SIG-M5 (cell line): ENCODE data around the gene GUCY2D.

ENCODE experiments used
- DNase-seq: peaks from one replicate; lab custom pipeline; 2025; lab: John Stamatoyannopoulos, UW

Gene GUCY2D

GRCh38 chr17:8064561-8065019 lies 62.2 kb downstream of the GUCY2D start:
- no peak for DNase-seq

DNA sequence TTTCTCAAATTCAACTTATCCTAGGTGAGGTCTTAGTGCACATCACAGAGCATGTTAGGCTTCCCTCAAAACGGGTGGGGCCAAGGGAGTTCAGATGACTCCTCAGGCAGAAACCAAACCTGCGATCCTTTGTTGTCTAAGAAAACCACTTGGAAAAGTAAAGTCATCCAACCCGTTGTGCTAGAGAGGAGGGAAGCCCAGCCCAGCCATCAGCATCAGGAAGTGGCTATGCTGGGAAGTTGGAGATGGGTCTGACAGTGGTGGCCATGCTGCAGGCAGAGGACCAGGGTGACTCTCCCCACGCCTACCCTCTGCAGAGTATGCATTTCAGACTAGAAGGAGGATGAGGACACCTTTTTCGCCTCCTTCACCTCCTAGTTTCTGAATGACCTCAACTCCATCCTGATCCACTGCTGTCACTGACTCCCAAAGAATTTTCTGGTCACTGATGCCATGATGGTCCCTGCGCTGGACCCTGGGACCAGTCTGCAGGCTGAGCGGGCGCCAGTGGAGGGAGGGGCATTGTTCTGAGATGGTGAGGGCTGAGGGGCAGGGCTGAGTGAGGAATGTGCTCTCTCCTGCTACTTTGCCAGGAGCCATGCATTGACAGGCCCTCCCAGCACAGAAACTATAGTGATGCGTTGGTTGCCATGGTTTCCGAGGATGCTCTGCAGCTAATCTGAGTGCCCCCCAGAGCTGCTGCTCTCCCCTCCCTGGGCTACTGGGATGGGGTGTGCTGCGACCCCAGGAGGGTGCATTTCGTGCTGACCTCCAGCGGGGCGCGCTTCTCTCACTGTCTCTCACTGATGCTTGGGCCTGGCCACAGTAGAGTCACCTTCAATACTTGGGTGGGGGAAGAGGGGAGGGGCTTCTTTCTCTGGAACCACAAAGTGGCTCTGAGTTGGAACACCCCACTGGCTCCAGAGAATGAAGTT lies 64.7 kb downstream of the GUCY2D start:
- no peak for DNase-seq

DNA sequence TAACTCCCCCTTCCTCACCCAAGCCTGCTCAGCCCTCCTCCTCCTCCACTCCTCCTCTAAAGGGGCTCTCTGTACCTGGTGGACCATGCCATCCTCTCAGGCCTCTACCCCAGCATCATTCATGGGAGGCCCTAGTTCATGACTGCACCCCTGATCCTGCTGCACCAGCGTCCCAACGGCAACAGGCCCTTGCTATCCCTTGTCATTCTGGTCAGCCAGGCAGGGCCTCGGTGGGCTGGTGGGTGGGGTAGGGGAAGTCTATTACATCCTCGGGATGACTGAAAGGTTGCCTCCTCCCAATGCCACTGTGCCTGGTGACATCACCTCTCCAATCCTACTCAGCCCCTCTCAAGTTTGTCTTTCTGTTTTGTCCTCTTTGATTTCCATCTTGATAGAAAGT lies 65.4 kb downstream of the GUCY2D start:
- DNase-seq = no peak

DNA sequence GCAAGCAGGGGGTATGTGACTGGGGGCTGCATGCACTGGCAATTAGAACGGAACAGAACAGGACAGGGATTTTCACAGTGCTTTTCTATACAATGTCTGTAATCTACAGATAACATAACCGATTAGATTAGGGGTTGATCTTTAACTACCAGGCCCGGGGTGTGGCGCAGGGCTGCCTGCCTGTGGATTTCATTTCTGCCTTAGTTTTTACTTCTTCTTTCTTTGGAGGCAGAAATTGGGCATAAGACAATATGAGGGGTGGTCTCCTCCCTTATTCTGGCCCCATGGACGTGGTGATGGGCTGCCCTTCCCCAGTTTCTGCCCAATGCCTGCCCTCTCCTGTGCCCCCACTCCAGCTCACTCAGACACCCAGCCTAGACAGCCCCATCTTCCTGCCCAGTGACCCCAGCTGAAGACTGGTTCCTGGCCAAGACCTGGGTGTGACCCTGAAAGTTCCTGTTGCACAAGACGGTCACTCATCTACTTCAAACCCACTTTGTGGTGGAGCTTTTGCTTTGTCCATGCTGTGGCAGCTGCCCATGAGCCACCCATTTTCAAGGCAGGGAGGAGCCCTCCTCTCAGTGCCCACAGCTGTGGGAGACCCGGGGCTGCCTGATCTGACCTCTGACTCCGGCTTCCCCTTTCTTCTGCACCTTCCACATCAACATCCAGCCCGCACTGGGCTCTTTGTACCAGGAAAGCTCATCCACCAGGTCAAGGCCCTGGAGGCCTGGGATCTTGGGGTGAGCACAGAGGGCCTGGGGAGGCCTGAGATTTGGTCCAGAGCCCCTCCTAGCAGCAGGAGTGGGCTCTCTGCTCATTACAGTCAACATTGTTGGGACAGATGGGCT lies 66.5 kb downstream of the GUCY2D start:
- no peak for DNase-seq

GRCh38 chr17:8069587-8069860 lies 67.1 kb downstream of the GUCY2D start:
- DNase-seq = no peak
